ENCODE data around the gene TAGAP. TPM values are rescaled to one million over a fixed set of nuclear protein-coding genes. Genes with fewer than 3 reads are reported as not detected.

The TAGAP gene
- total RNA-seq, 1 experiment from 2014 or later, result not detected

DNA sequence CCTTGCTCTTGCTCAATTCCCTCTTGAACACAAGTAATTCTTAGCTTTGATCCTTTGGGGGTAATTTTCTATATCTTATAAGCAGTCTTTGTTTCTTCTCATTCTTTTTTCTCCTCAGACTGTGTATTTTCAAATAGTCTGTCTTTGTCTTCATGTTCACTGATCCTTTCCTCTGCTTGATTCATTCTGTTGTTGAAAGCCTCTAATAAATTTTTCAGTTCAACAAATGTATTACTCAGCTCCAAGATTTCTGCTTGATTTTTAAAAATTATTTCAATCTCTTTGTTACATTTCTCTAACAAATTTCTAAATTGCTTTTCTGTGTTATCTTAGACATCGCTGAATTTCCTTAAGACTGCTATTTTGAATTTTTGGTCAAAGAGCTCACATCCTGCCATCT is 56.3 kb downstream of the TAGAP start:
- Histone ChIP-seq H2AFZ (ENCODE audit: low read length) (no peak overlapping the region), H3K9ac (ENCODE audit: extremely low read depth, insufficient read length, low read length) (no peak overlapping the region), H4K20me1 (ENCODE audit: control insufficient read depth, insufficient read depth, insufficient read length) (no peaks in the 10 kb centered on the region), H2AK5ac (ENCODE audit: insufficient read length, low read length) (no peak overlapping the region), H3K27me3 (ENCODE audit: insufficient read depth, low read length) (no peaks in the 10 kb centered on the region), H2BK12ac (ENCODE audit: insufficient read length, low read depth, low read length) (no peak overlapping the region), H3K23ac (ENCODE audit: insufficient read length, low read depth, low read length) (no peak overlapping the region), H2BK5ac (ENCODE audit: insufficient read length, low read length) (no peak overlapping the region), H3K79me1 (ENCODE audit: insufficient read depth, low read depth, low read length, poor library complexity, severe bottlenecking) (no peaks in the 10 kb centered on the region), H2BK15ac (ENCODE audit: low read depth, low read length) (no peak overlapping the region), H3K14ac (ENCODE audit: insufficient read depth, low read length) (no peak overlapping the region), H2BK120ac (ENCODE audit: low read depth, low read length, poor library complexity, severe bottlenecking) (no peak overlapping the region), H3K56ac (ENCODE audit: insufficient read length, low read depth, low read length) (no peak overlapping the region), H3K79me2 (ENCODE audit: insufficient read depth, low read length) (no peaks in the 10 kb centered on the region), H3K4me1 (ENCODE audit: insufficient read depth, low read length) (no peaks in the 10 kb centered on the region), H3K27ac (ENCODE audit: insufficient read length, low read depth, low read length) (no peak overlapping the region), H4K91ac (ENCODE audit: insufficient read length, low read depth, low read length) (no peak overlapping the region), H3K23me2 (ENCODE audit: insufficient read length, low read depth, low read length, poor library complexity, severe bottlenecking) (no peaks in the 10 kb centered on the region), H4K5ac (ENCODE audit: insufficient read length, low read depth, low read length) (no peak overlapping the region), H3K4ac (ENCODE audit: low read depth, low read length) (no peak overlapping the region), H3K4me2 (ENCODE audit: insufficient read depth, insufficient read length, low read length) (no peak overlapping the region), H4K8ac (replicated peaks; ENCODE audit: insufficient read length, low read depth, low read length) (no peak overlapping the region), H3K18ac (ENCODE audit: insufficient read length, low read depth, low read length) (no peak overlapping the region), H2BK20ac (ENCODE audit: low read depth, low read length, poor library complexity, severe bottlenecking) (no peak overlapping the region), H3T11ph (ENCODE audit: low read length) (no peak overlapping the region), H3K9me3 (ENCODE audit: control insufficient read depth, low read depth, low read length) (no peaks in the 10 kb centered on the region)
- Mint-ChIP-seq H3K27me3 (ENCODE audit: low read depth) (no peaks in the 10 kb centered on the region; the same call in 1 of the 2 replicates), H3K4me3 (no peak overlapping the region), H3K4me1 (no peaks in the 10 kb centered on the region), H3K27ac (no peak overlapping the region), H3K9me3 (peaks cover 0 to 11% of the 10 kb centered on the region in 2 experiments; a peak in 2 of 5 replicates), H3K36me3 (ENCODE audit: insufficient read depth in 1 of 3, low read depth in 3 of 3) (peaks cover 2 to 23% (median 4%) of the 10 kb centered on the region in 3 experiments; a peak in 3 of 7 replicates)
- WGBS (ENCODE audit: extremely low coverage, insufficient read length, low lambda C conversion rate), result no CpG with 5 or more reads among the region's 1 CpG
- no peak for DNase-seq
- TF ChIP-seq, protein P1, sequence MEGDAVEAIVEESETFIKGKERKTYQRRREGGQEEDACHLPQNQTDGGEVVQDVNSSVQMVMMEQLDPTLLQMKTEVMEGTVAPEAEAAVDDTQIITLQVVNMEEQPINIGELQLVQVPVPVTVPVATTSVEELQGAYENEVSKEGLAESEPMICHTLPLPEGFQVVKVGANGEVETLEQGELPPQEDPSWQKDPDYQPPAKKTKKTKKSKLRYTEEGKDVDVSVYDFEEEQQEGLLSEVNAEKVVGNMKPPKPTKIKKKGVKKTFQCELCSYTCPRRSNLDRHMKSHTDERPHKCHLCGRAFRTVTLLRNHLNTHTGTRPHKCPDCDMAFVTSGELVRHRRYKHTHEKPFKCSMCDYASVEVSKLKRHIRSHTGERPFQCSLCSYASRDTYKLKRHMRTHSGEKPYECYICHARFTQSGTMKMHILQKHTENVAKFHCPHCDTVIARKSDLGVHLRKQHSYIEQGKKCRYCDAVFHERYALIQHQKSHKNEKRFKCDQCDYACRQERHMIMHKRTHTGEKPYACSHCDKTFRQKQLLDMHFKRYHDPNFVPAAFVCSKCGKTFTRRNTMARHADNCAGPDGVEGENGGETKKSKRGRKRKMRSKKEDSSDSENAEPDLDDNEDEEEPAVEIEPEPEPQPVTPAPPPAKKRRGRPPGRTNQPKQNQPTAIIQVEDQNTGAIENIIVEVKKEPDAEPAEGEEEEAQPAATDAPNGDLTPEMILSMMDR (conservative IDR thresholded peaks at IDR 0.05), result no peak

Data from H9 (cell line).